PC-3 (cell line): ENCODE data around the gene TCERG1L. TPM values are rescaled to one million over a fixed set of nuclear protein-coding genes. Genes with fewer than 3 reads are reported as not detected.

Experiments
- ATAC-seq: fragments of 200-7000 bp; cut with Tn5 transposase; 2 replicates; pipeline ENCODE4 v1.9.1; 2020; ENCODE audit warnings: mild to moderate bottlenecking, moderate library complexity
- BruUV-seq: library from RNA; stranded (reverse); fragments of 400-500 nt; replicated peaks from 2 replicates; lab custom pipeline; 2021; lab: Mats Ljungman, UMichigan
- CTCF ChIA-PET: fragments of 300-600 bp; sonication (Branson Sonifier 250); formaldehyde crosslinking; loops from one replicate; lab custom pipeline; 2022; ENCODE audit warnings: antibody characterized with exemption; lab: Charles Lee
- POLR2A ChIA-PET: fragments of 300-600 bp; sonication (Branson Sonifier 250); formaldehyde crosslinking; loops from one replicate; lab custom pipeline; 2022; ENCODE audit warnings: antibody characterized with exemption; ENCODE audit not compliant: unreplicated experiment; lab: Charles Lee
- DNase-seq: peaks from one replicate; pipeline ENCODE4 v3.0.0-alpha.2; 2015
- H2AFZ ChIP-seq: fragments of 300-600 bp; sonication (generic); 2 replicates; pipeline ENCODE4 v1.6.0; 2016; ENCODE audit warnings: antibody characterized with exemption, low read length
- H3F3A ChIP-seq: fragments of 300-600 bp; sonication (generic); one replicate; pipeline ENCODE4 v1.6.0; 2017; ENCODE audit warnings: antibody characterized with exemption, low read length, control low read depth, mild to moderate bottlenecking; ENCODE audit not compliant: unreplicated experiment
- H3K27ac ChIP-seq: fragments of 300-600 bp; sonication (generic); 2 replicates; pipeline ENCODE4 v1.5.1; 2016; ENCODE audit warnings: mild to moderate bottlenecking, low read length
- H3K27me3 ChIP-seq: fragments of 300-600 bp; sonication (generic); 2 replicates; pipeline ENCODE4 v1.6.1; 2016; ENCODE audit warnings: low read length, mixed read lengths
- H3K36me3 ChIP-seq: fragments of 300-600 bp; sonication (generic); 2 replicates; pipeline ENCODE4 v1.6.1; 2016; ENCODE audit warnings: low read depth, mixed run types, low read length, mixed read lengths
- H3K4me1 ChIP-seq: fragments of 300-600 bp; sonication (generic); 2 replicates; pipeline ENCODE4 v1.5.1; 2016; ENCODE audit warnings: low read length; ENCODE audit not compliant: insufficient read depth
- H3K4me2 ChIP-seq: fragments of 300-600 bp; sonication (generic); 2 replicates; pipeline ENCODE4 v1.6.0; 2016; ENCODE audit warnings: low read length
- H3K4me3 ChIP-seq: fragments of 300-600 bp; sonication (generic); 2 replicates; pipeline ENCODE4 v1.5.1; 2016; ENCODE audit warnings: mild to moderate bottlenecking, low read length, mixed read lengths
- H3K79me2 ChIP-seq: fragments of 300-600 bp; sonication (generic); 2 replicates; pipeline ENCODE4 v1.6.1; 2017; ENCODE audit warnings: low read length, mixed read lengths
- H3K9ac ChIP-seq: fragments of 300-600 bp; sonication (generic); 2 replicates; pipeline ENCODE4 v1.6.0; 2016; ENCODE audit warnings: mild to moderate bottlenecking, low read length
- H3K9me2 ChIP-seq: fragments of 300-600 bp; sonication (generic); replicated peaks from 2 replicates; pipeline ENCODE4 v1.6.1; 2016; ENCODE audit warnings: mixed run types, low read length, mixed read lengths
- H3K9me3 ChIP-seq: fragments of 300-600 bp; sonication (generic); 2 replicates; pipeline ENCODE4 v1.6.1; 2016; ENCODE audit warnings: low read length, mixed read lengths
- H4K20me1 ChIP-seq: fragments of 300-600 bp; sonication (generic); 2 replicates; pipeline ENCODE4 v1.6.1; 2016; ENCODE audit warnings: low read length, mixed read lengths
- EZH2 ChIP-seq: fragments of 300-600 bp; sonication (generic); IDR thresholded peaks from one replicate; pipeline ENCODE4 v1.6.1; 2017; ENCODE audit warnings: antibody characterized with exemption, mild to moderate bottlenecking, low read length; ENCODE audit not compliant: unreplicated experiment
- EZH2phosphoT487 ChIP-seq: fragments of 300-600 bp; sonication (generic); IDR thresholded peaks from 2 replicates; pipeline ENCODE4 v1.6.1; 2018; ENCODE audit warnings: mild to moderate bottlenecking, antibody characterized with exemption, low read length, borderline replicate concordance
- intact Hi-C: fragments of 100-400 bp; cut with micrococcal nuclease; formaldehyde crosslinking; loops from 2 replicates; pipeline ENCODE4 v1.9.0; 2023
- total RNA-seq: library from RNA; depleted of rRNA; stranded (reverse); fragments of >200 nt; gene quantifications from 2 replicates; pipeline ENCODE4 v1.2.3, GENCODE V29; 2014
- TF ChIP-seq, protein P1 (sequence below): fragments of 300-600 bp; sonication (generic); conservative IDR thresholded peaks from 2 replicates; pipeline ENCODE4 v1.5.1; 2017; ENCODE audit warnings: antibody characterized with exemption, low read depth, mild to moderate bottlenecking, low read length

Gene TCERG1L
- total RNA-seq, 1 experiment from 2014 or later = not detected

GRCh38 chr10:131089150-131089549 lies 222.4 kb downstream of the TCERG1L start:
- no peak overlapping the region for H3K9ac ChIP-seq
- DNase-seq (no peak), ATAC-seq (no peak)
- TF ChIP-seq EZH2phosphoT487 = no peak
- no peak for TF ChIP-seq EZH2
- TF ChIP-seq, protein P1, sequence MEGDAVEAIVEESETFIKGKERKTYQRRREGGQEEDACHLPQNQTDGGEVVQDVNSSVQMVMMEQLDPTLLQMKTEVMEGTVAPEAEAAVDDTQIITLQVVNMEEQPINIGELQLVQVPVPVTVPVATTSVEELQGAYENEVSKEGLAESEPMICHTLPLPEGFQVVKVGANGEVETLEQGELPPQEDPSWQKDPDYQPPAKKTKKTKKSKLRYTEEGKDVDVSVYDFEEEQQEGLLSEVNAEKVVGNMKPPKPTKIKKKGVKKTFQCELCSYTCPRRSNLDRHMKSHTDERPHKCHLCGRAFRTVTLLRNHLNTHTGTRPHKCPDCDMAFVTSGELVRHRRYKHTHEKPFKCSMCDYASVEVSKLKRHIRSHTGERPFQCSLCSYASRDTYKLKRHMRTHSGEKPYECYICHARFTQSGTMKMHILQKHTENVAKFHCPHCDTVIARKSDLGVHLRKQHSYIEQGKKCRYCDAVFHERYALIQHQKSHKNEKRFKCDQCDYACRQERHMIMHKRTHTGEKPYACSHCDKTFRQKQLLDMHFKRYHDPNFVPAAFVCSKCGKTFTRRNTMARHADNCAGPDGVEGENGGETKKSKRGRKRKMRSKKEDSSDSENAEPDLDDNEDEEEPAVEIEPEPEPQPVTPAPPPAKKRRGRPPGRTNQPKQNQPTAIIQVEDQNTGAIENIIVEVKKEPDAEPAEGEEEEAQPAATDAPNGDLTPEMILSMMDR = no peak
- ChIA-PET POLR2A (no interaction called here), CTCF (no interaction called here)
- no peaks in the 10 kb centered on the region for H3K36me3 ChIP-seq
- intact Hi-C loops = no loop called here
- no peaks in the 10 kb centered on the region for H3K4me1 ChIP-seq
- no peak overlapping the region for H2AFZ ChIP-seq
- H3K9me2 ChIP-seq = no peaks in the 10 kb centered on the region
- no peaks in the 10 kb centered on the region for H3K9me3 ChIP-seq
- no peak overlapping the region for H3K4me2 ChIP-seq
- H3F3A ChIP-seq = no peaks in the 10 kb centered on the region
- BruUV-seq = no TSS peak
- H3K79me2 ChIP-seq = no peaks in the 10 kb centered on the region
- H4K20me1 ChIP-seq = no peaks in the 10 kb centered on the region
- H3K27me3 ChIP-seq = no peaks in the 10 kb centered on the region
- no peak overlapping the region for H3K27ac ChIP-seq
- H3K4me3 ChIP-seq = no peak overlapping the region

DNA sequence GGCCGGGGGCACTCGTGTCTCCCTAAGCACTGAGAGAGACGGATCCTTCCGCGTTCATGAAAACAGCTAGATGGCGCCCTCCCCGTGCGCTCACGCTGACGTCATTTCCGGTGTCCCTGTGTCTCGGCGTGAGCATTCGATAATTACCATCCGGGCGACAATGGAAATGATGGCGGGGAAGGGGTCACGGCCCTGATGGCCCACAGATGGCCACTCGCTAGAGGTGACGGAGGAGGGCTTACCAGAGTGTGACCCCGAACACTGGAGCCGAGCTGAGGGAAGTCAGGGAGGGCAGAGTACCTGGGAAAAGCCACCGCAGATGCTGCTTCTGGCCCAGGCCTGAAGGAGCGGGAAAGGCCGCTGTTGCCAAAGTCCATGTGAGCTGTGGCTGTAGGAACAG lies 222.9 kb downstream of the TCERG1L start:
- H3K4me2 ChIP-seq = no peak overlapping the region
- CTCF ChIA-PET = no interaction called here
- no peaks in the 10 kb centered on the region for H3F3A ChIP-seq
- no peaks in the 10 kb centered on the region for H3K9me3 ChIP-seq
- H3K9me2 ChIP-seq = no peaks in the 10 kb centered on the region
- H3K79me2 ChIP-seq = no peaks in the 10 kb centered on the region
- BruUV-seq = no TSS peak
- no peak overlapping the region for H3K9ac ChIP-seq
- intact Hi-C loops = no loop called here
- H3K36me3 ChIP-seq = no peaks in the 10 kb centered on the region
- no peaks in the 10 kb centered on the region for H4K20me1 ChIP-seq
- no peak overlapping the region for H3K27ac ChIP-seq
- no peaks in the 10 kb centered on the region for H3K4me1 ChIP-seq
- POLR2A ChIA-PET = no interaction called here
- ATAC-seq (no peak), DNase-seq (no peak)
- no peak overlapping the region for H3K4me3 ChIP-seq
- no peak overlapping the region for H2AFZ ChIP-seq
- H3K27me3 ChIP-seq = no peaks in the 10 kb centered on the region
- TF ChIP-seq, protein P1 = no peak
- TF ChIP-seq EZH2phosphoT487 = no peak

DNA sequence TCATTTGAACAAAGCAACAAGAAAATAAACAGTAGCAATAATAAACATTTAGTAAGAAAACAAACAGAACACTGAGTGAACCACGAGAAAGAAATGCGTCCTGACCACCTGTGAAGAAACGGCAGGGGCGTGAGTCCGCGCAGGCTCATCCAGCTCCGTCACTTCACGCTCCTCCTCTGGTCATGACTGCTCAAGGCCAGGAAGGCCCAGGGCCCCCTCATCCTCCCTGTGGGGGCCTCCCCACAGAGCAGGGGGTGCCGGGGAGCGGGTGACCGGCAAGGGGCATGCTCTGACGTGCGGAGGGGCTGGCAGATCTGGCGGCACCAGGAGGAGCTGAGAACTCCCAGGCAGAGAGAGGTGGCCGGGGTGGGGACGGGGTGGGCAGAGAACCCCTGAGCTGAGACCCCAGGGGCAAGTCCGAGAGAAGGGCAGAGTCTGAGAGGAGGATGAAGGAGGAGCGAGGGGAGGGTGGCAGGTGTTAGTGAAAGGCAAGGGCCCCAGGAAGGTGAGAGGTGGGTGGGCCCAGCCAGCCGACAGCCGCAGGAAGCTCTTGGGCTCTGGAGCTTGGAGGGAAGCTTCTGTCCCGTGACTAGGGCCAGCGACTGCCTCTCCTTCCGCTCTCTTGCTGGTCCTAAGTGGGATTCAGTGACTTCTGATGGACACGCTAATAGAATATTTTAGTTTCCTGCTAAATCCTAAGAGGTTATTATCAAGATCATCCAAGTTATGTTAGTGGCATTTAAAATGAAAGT lies 223.9 kb downstream of the TCERG1L start:
- ATAC-seq (no peak), DNase-seq (no peak)
- H3K79me2 ChIP-seq = no peaks in the 10 kb centered on the region
- intact Hi-C loops = no loop called here
- TF ChIP-seq, protein P1 = no peak
- TF ChIP-seq EZH2phosphoT487 (no peak), EZH2 (no peak)
- ChIA-PET POLR2A (no interaction called here), CTCF (no interaction called here)
- no peak overlapping the region for H3K9ac ChIP-seq
- H3K9me3 ChIP-seq = no peaks in the 10 kb centered on the region
- H3K36me3 ChIP-seq = no peaks in the 10 kb centered on the region
- no peaks in the 10 kb centered on the region for H4K20me1 ChIP-seq
- no peak overlapping the region for H3K27ac ChIP-seq
- no peak overlapping the region for H2AFZ ChIP-seq
- no peaks in the 10 kb centered on the region for H3K27me3 ChIP-seq
- no peak overlapping the region for H3K4me2 ChIP-seq
- no TSS peak for BruUV-seq
- no peaks in the 10 kb centered on the region for H3F3A ChIP-seq
- no peak overlapping the region for H3K4me3 ChIP-seq
- no peaks in the 10 kb centered on the region for H3K4me1 ChIP-seq
- no peaks in the 10 kb centered on the region for H3K9me2 ChIP-seq
